K562 (cell line): ENCODE data around the gene KMT2E. TPM values are rescaled to one million over a fixed set of nuclear protein-coding genes. Genes with fewer than 3 reads are reported as not detected.

Experiments used
- ARID1B ChIP-seq: fragments of 450-650 bp; IDR thresholded peaks from 2 replicates; pipeline ENCODE4 v1.6.1; 2016; ENCODE audit warnings: antibody characterized with exemption, mild to moderate bottlenecking, inconsistent platforms
- DDX20 ChIP-seq: fragments of 450-650 bp; IDR thresholded peaks from 2 replicates; pipeline ENCODE4 v1.6.1; 2016; ENCODE audit warnings: missing genetic modification characterization, low read depth, mild to moderate bottlenecking, missing compliant biosample characterization, moderate library complexity
- ETV1 ChIP-seq: fragments of 450-650 bp; conservative IDR thresholded peaks from 2 replicates; pipeline ENCODE4 v1.6.1; 2016; ENCODE audit warnings: missing genetic modification characterization, control low read depth, low read depth, missing compliant biosample characterization
- GTF2F1 ChIP-seq: IDR thresholded peaks from 2 replicates; pipeline ENCODE4 v1.6.1; 2011; ENCODE audit warnings: low read depth, low read length, improper control_type of control experiment
- HOXB6 ChIP-seq: fragments of 250-450 bp; sonication (Bioruptor Pico); IDR thresholded peaks from 2 replicates; pipeline ENCODE4 v1.5.1; 2022; ENCODE audit warnings: mild to moderate bottlenecking, borderline replicate concordance
- KDM1A ChIP-seq, 2 experiments: fragments of 450-650 bp; IDR thresholded peaks; 2 replicates each; pipeline ENCODE4 v1.6.1; 2016; ENCODE audit warnings: mild to moderate bottlenecking in 2 of 2
- RCOR1 ChIP-seq, 2 experiments: IDR thresholded peaks; 2 replicates each; pipeline ENCODE4 v1.6.1; 2012; ENCODE audit warnings: low read depth in 2 of 2, low read length in 2 of 2, borderline replicate concordance in 1 of 2, improper control_type of control experiment in 1 of 2
- SPI1 ChIP-seq: IDR thresholded peaks from 2 replicates; pipeline ENCODE4 v1.6.1; 2011; ENCODE audit warnings: low read depth, low read length, control low read depth, borderline replicate concordance
- XRCC4 ChIP-seq: IDR thresholded peaks from one replicate; pipeline ENCODE4 v1.6.1; 2011; ENCODE audit not compliant: insufficient read depth, insufficient read length; ENCODE audit errors: extremely low read depth
- ZZZ3 ChIP-seq: fragments of 450-650 bp; IDR thresholded peaks from 2 replicates; pipeline ENCODE4 v1.6.1; 2016; ENCODE audit warnings: antibody characterized with exemption, mild to moderate bottlenecking, moderate library complexity
- polyA plus RNA-seq, 8 experiments: library from polyadenylated mRNA; depleted of rRNA in 4 of 8; stranded (reverse) in 5 of 8; unstranded in 3 of 8; fragments of >200 nt; fragmentation: Nextera tagmentation in 2 of 8; fragmentation: Illumina TruSeq in 1 of 8; extraction: Ambion mirVana in 2 of 8; extraction: Trizol in 1 of 8; gene quantifications; 2 replicates each; pipeline versions ENCODE4 v1.2.1 to v1.2.3, GENCODE V29; 2011 to 2014; ENCODE audit warnings: inconsistent platforms in 1 of 8, missing spikeins in 1 of 8
- total RNA-seq, 7 experiments: library from RNA; depleted of rRNA in 6 of 7; stranded (reverse); fragments of >200 nt in 6 of 7; fragmentation: Illumina TruSeq in 2 of 7; extraction: Trizol in 2 of 7; gene quantifications; 2 replicates each; pipeline versions ENCODE4 v1.2.1 to v1.2.3, GENCODE V29; 2011 to 2021; ENCODE audit warnings: low replicate concordance in 1 of 7
- TF ChIP-seq, protein P1 (sequence below), 2 experiments: fragments of 450-650 bp in 1 of 2; sonication (generic) in 1 of 2; formaldehyde crosslinking in 1 of 2; IDR thresholded peaks; 2 replicates each; pipeline versions ENCODE4 v1.7.1 to v1.9.0; 2016 to 2022; ENCODE audit warnings: inconsistent platforms in 1 of 2, mild to moderate bottlenecking in 1 of 2, missing genetic modification reagents in 1 of 2
- TF ChIP-seq, protein P2 (sequence below): sonication (generic); formaldehyde crosslinking; IDR thresholded peaks from 2 replicates; pipeline ENCODE4 v1.8.1; 2023; ENCODE audit warnings: mild to moderate bottlenecking, missing genetic modification reagents
- TF ChIP-seq, protein P3 (sequence below): sonication (generic); IDR thresholded peaks from 2 replicates; pipeline ENCODE4 v1.6.1; 2016
- TF ChIP-seq, protein P4 (sequence below), 2 experiments: fragments of 450-650 bp; IDR thresholded peaks; 2 replicates each; pipeline ENCODE4 v1.6.1; 2016

KMT2E gene
- total and polyA plus RNA-seq, 9 of the 15 experiments (the other 6 are each of a cell fraction or from before 2014, with no cell fraction given) = 8.9 to 55.3 (median 38.1) TPM

DNA sequence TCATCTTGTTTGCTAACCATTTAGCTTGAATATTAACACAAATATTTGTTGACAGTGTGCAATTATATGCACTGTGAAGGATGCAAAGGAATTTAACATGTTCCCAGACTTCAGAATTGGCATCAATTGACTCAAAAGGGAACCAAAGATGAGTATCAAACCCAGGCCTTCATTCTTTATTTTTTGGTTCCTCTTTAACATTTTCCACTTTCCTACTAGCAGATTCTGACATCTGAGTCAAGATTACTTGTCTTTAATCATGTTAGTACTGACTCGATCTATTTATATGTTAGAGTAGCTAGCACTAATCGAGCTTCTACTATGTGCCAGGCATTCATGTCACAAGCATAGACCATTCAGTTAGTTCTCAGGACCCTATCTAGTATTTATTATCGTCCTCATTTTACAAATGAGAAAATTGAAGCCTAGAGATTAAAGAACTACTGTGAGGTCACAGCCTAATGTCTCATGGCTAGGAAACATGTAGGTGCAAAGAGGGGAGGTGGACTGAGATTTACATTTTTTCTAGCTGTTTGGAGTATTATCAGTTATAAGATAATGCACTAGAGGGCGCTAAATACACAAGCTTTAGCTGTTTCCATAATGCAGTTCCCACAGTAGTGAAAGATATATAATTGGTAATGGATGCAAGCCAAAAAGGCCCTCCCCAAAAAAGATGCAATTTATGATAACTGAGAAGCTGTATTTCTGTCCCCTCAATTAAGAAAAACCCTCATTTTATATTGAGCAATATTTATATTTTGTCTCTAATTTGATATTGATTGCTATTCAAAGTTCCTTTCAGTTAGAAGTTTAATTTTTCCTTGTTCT, 32.9 kb upstream of the KMT2E start (continued):
- no peak for TF ChIP-seq DDX20 (tag)
- TF ChIP-seq ARID1B = 0 out of 2 replicates have a peak, but pooled peaks have one; percentile 25
- TF ChIP-seq KDM1A (IDR thresholded peaks at IDR 0.05) = peak; percentile 60 to 77
- TF ChIP-seq XRCC4 = no peak
- peak in 1 of 2 experiments; percentile 81; a peak in 2 of 4 replicates for TF ChIP-seq RCOR1 (IDR thresholded peaks at IDR 0.05; ENCODE audit: borderline replicate concordance in 1 of 2, low read depth in 2 of 2, low read length in 2 of 2)
- no peak for TF ChIP-seq ZZZ3
- no peak for TF ChIP-seq GTF2F1
- no peak for TF ChIP-seq SPI1
- TF ChIP-seq HOXB6 (CRISPR knock-in tag) = no peak
- TF ChIP-seq, protein P1, sequence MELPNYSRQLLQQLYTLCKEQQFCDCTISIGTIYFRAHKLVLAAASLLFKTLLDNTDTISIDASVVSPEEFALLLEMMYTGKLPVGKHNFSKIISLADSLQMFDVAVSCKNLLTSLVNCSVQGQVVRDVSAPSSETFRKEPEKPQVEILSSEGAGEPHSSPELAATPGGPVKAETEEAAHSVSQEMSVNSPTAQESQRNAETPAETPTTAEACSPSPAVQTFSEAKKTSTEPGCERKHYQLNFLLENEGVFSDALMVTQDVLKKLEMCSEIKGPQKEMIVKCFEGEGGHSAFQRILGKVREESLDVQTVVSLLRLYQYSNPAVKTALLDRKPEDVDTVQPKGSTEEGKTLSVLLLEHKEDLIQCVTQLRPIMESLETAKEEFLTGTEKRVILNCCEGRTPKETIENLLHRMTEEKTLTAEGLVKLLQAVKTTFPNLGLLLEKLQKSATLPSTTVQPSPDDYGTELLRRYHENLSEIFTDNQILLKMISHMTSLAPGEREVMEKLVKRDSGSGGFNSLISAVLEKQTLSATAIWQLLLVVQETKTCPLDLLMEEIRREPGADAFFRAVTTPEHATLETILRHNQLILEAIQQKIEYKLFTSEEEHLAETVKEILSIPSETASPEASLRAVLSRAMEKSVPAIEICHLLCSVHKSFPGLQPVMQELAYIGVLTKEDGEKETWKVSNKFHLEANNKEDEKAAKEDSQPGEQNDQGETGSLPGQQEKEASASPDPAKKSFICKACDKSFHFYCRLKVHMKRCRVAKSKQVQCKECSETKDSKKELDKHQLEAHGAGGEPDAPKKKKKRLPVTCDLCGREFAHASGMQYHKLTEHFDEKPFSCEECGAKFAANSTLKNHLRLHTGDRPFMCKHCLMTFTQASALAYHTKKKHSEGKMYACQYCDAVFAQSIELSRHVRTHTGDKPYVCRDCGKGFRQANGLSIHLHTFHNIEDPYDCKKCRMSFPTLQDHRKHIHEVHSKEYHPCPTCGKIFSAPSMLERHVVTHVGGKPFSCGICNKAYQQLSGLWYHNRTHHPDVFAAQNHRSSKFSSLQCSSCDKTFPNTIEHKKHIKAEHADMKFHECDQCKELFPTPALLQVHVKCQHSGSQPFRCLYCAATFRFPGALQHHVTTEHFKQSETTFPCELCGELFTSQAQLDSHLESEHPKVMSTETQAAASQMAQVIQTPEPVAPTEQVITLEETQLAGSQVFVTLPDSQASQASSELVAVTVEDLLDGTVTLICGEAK (IDR thresholded peaks at IDR 0.05) = no peak
- TF ChIP-seq, protein P1 (CRISPR knock-in tag; IDR thresholded peaks at IDR 0.05) = no peak
- TF ChIP-seq, protein P2, sequence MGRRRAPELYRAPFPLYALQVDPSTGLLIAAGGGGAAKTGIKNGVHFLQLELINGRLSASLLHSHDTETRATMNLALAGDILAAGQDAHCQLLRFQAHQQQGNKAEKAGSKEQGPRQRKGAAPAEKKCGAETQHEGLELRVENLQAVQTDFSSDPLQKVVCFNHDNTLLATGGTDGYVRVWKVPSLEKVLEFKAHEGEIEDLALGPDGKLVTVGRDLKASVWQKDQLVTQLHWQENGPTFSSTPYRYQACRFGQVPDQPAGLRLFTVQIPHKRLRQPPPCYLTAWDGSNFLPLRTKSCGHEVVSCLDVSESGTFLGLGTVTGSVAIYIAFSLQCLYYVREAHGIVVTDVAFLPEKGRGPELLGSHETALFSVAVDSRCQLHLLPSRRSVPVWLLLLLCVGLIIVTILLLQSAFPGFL (CRISPR knock-in tag) = 0 out of 2 replicates have a peak, but pooled peaks have one; percentile 74
- 0 out of 2 replicates have a peak, but pooled peaks have one; percentile 15 for TF ChIP-seq ETV1 (tag)
- TF ChIP-seq, protein P3, sequence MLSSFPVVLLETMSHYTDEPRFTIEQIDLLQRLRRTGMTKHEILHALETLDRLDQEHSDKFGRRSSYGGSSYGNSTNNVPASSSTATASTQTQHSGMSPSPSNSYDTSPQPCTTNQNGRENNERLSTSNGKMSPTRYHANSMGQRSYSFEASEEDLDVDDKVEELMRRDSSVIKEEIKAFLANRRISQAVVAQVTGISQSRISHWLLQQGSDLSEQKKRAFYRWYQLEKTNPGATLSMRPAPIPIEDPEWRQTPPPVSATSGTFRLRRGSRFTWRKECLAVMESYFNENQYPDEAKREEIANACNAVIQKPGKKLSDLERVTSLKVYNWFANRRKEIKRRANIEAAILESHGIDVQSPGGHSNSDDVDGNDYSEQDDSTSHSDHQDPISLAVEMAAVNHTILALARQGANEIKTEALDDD = no peak
- TF ChIP-seq, protein P4, sequence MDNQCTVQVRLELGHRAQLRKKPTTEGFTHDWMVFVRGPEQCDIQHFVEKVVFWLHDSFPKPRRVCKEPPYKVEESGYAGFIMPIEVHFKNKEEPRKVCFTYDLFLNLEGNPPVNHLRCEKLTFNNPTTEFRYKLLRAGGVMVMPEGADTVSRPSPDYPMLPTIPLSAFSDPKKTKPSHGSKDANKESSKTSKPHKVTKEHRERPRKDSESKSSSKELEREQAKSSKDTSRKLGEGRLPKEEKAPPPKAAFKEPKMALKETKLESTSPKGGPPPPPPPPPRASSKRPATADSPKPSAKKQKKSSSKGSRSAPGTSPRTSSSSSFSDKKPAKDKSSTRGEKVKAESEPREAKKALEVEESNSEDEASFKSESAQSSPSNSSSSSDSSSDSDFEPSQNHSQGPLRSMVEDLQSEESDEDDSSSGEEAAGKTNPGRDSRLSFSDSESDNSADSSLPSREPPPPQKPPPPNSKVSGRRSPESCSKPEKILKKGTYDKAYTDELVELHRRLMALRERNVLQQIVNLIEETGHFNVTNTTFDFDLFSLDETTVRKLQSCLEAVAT (IDR thresholded peaks at IDR 0.05) = no peak
